ENCODE results near the gene KLHL5. TPM values are rescaled to one million over a fixed set of nuclear protein-coding genes. Genes with fewer than 3 reads are reported as not detected.
A peak's percentile ranks its signal among the peaks of the same experiment; 100 is the strongest.

The KLHL5 gene
- total RNA-seq, 2 experiments from 2014 or later: 16.6 to 17.0 TPM

GRCh38 chr4:39063430-39063829 is 1.4 kb downstream of the KLHL5 start:
- H3K9me3 Mint-ChIP-seq (ENCODE audit: insufficient read depth): no peaks in the 10 kb centered on the region
- POLR2A ChIA-PET: no interaction called here
- no peak overlapping the region for H3K27ac Mint-ChIP-seq
- no peak overlapping the region for H3K4me3 Mint-ChIP-seq
- CTCF ChIA-PET: no interaction called here
- ATAC-seq (no peak), DNase-seq (no peak)
- H3K4me1 Mint-ChIP-seq (ENCODE audit: low read depth): no peaks in the 10 kb centered on the region
- H3K27me3 Mint-ChIP-seq (ENCODE audit: low read depth): no peaks in the 10 kb centered on the region
- H3K36me3 Mint-ChIP-seq (ENCODE audit: low read depth): peaks cover 3% of the 10 kb centered on the region

GRCh38 chr4:39066371-39066770 is 4.3 kb downstream of the KLHL5 start:
- ChIA-PET CTCF (no interaction called here), POLR2A (no interaction called here)
- Mint-ChIP-seq H3K9me3 (ENCODE audit: insufficient read depth) (no peaks in the 10 kb centered on the region), H3K27me3 (ENCODE audit: low read depth) (no peaks in the 10 kb centered on the region), H3K36me3 (ENCODE audit: low read depth) (peaks cover 3% of the 10 kb centered on the region), H3K4me3 (no peak overlapping the region), H3K27ac (no peak overlapping the region), H3K4me1 (ENCODE audit: low read depth) (no peaks in the 10 kb centered on the region)
- DNase-seq (no peak), ATAC-seq (no peak)

GRCh38 chr4:39067031-39067430 is 5.0 kb downstream of the KLHL5 start:
- DNase-seq (no peak), ATAC-seq (no peak)
- no peaks in the 10 kb centered on the region for H3K4me1 Mint-ChIP-seq (ENCODE audit: low read depth)
- ChIA-PET CTCF (no interaction called here), POLR2A (no interaction called here)
- H3K36me3 Mint-ChIP-seq (ENCODE audit: low read depth): peaks cover 3% of the 10 kb centered on the region
- no peaks in the 10 kb centered on the region for H3K9me3 Mint-ChIP-seq (ENCODE audit: insufficient read depth)
- no peaks in the 10 kb centered on the region for H3K27me3 Mint-ChIP-seq (ENCODE audit: low read depth)
- H3K27ac Mint-ChIP-seq: no peak overlapping the region
- no peak overlapping the region for H3K4me3 Mint-ChIP-seq

GRCh38 chr4:39067451-39067850 is 5.4 kb downstream of the KLHL5 start:
- ATAC-seq (no peak), DNase-seq (no peak)
- H3K9me3 Mint-ChIP-seq (ENCODE audit: insufficient read depth): no peaks in the 10 kb centered on the region
- POLR2A ChIA-PET: no interaction called here
- CTCF ChIA-PET: no interaction called here
- no peak overlapping the region for H3K27ac Mint-ChIP-seq
- H3K27me3 Mint-ChIP-seq (ENCODE audit: low read depth): no peaks in the 10 kb centered on the region
- H3K36me3 Mint-ChIP-seq (ENCODE audit: low read depth): peaks cover 3% of the 10 kb centered on the region
- H3K4me1 Mint-ChIP-seq (ENCODE audit: low read depth): no peaks in the 10 kb centered on the region
- H3K4me3 Mint-ChIP-seq: no peak overlapping the region

- CTCF ChIA-PET: interaction anchor here (1.0 kb wide), 1 partner anchor 286 kb away, joined by 3 read pairs; the partner anchor contains the start of gene TLR10
- no peak for ATAC-seq
- Mint-ChIP-seq H3K27ac (no peak overlapping the region), H3K36me3 (ENCODE audit: low read depth) (peaks cover 3% of the 10 kb centered on the region), H3K4me1 (ENCODE audit: low read depth) (no peaks in the 10 kb centered on the region), H3K9me3 (ENCODE audit: insufficient read depth) (no peaks in the 10 kb centered on the region), H3K4me3 (no peak overlapping the region), H3K27me3 (ENCODE audit: low read depth) (no peaks in the 10 kb centered on the region)
- no peak for DNase-seq
- POLR2A ChIA-PET: interaction anchor here (0.6 kb wide), 1 partner anchor 1170 kb away, joined by 3 read pairs; no protein-coding TSS in a partner anchor
Observed at GRCh38 chr4:39068907-39069306, 6.9 kb downstream of the KLHL5 start.

GRCh38 chr4:39078829-39079228 is 16.8 kb downstream of the KLHL5 start:
- CTCF ChIA-PET: no interaction called here

GRCh38 chr4:39083164-39083563 is 21.1 kb downstream of the KLHL5 start:
- peaks cover 12% of the 10 kb centered on the region for H3K4me1 Mint-ChIP-seq (ENCODE audit: low read depth)
- ATAC-seq (no peak), DNase-seq (no peak)
- peaks cover 24% of the 10 kb centered on the region for H3K36me3 Mint-ChIP-seq (ENCODE audit: low read depth)
- H3K4me3 Mint-ChIP-seq: no peak overlapping the region
- no peak overlapping the region for H3K27ac Mint-ChIP-seq
- ChIA-PET CTCF (interaction anchor here (0.9 kb wide), 1 partner anchor 16 kb away, joined by 3 read pairs; no protein-coding TSS in a partner anchor), POLR2A (no interaction called here)
- no peaks in the 10 kb centered on the region for H3K9me3 Mint-ChIP-seq (ENCODE audit: insufficient read depth)
- no peaks in the 10 kb centered on the region for H3K27me3 Mint-ChIP-seq (ENCODE audit: low read depth)

More at GRCh38 chr4:39078829-39079228, 16.8 kb downstream of the KLHL5 start:
- Mint-ChIP-seq H3K36me3 (ENCODE audit: low read depth) (peaks cover 29% of the 10 kb centered on the region), H3K4me1 (ENCODE audit: low read depth) (no peaks in the 10 kb centered on the region), H3K27ac (no peak overlapping the region), H3K27me3 (ENCODE audit: low read depth) (no peaks in the 10 kb centered on the region), H3K4me3 (no peak overlapping the region), H3K9me3 (ENCODE audit: insufficient read depth) (no peaks in the 10 kb centered on the region)
- DNase-seq: no peak
- POLR2A ChIA-PET: no interaction called here
- ATAC-seq: no peak

GRCh38 chr4:39085891-39086290 is 23.9 kb downstream of the KLHL5 start:
- no peaks in the 10 kb centered on the region for H3K27me3 Mint-ChIP-seq (ENCODE audit: low read depth)
- peaks cover 15% of the 10 kb centered on the region for H3K4me1 Mint-ChIP-seq (ENCODE audit: low read depth)
- H3K4me3 Mint-ChIP-seq: no peak overlapping the region
- peak; percentile 29 for DNase-seq
- no peak for ATAC-seq
- H3K27ac Mint-ChIP-seq: no peak overlapping the region
- ChIA-PET CTCF (no interaction called here), POLR2A (no interaction called here)
- peaks cover 18% of the 10 kb centered on the region for H3K36me3 Mint-ChIP-seq (ENCODE audit: low read depth)
- H3K9me3 Mint-ChIP-seq (ENCODE audit: insufficient read depth): no peaks in the 10 kb centered on the region

GRCh38 chr4:39096847-39097246 is 34.8 kb downstream of the KLHL5 start:
- H3K27ac Mint-ChIP-seq: no peak overlapping the region
- ATAC-seq (no peak), DNase-seq (no peak)
- CTCF ChIA-PET: interaction anchor here (0.8 kb wide), 1 partner anchor 39 kb away, joined by 3 read pairs; no protein-coding TSS in a partner anchor
- H3K4me1 Mint-ChIP-seq (ENCODE audit: low read depth): no peaks in the 10 kb centered on the region
- H3K36me3 Mint-ChIP-seq (ENCODE audit: low read depth): peaks cover 8% of the 10 kb centered on the region
- no peaks in the 10 kb centered on the region for H3K27me3 Mint-ChIP-seq (ENCODE audit: low read depth)
- POLR2A ChIA-PET: no interaction called here
- no peak overlapping the region for H3K4me3 Mint-ChIP-seq
- no peaks in the 10 kb centered on the region for H3K9me3 Mint-ChIP-seq (ENCODE audit: insufficient read depth)

GRCh38 chr4:39097290-39097689 is 35.3 kb downstream of the KLHL5 start:
- Mint-ChIP-seq H3K4me1 (ENCODE audit: low read depth) (no peaks in the 10 kb centered on the region), H3K27me3 (ENCODE audit: low read depth) (no peaks in the 10 kb centered on the region), H3K36me3 (ENCODE audit: low read depth) (peaks cover 8% of the 10 kb centered on the region), H3K4me3 (no peak overlapping the region), H3K9me3 (ENCODE audit: insufficient read depth) (no peaks in the 10 kb centered on the region), H3K27ac (no peak overlapping the region)
- no peak for DNase-seq
- ChIA-PET POLR2A (no interaction called here), CTCF (interaction anchor here (0.7 to 0.8 kb wide), 2 partner anchors 38 to 577 kb away, joined by 3 read pairs; no protein-coding TSS in a partner anchor)
- ATAC-seq: no peak

- Mint-ChIP-seq H3K27ac (no peak overlapping the region), H3K4me1 (ENCODE audit: low read depth) (no peaks in the 10 kb centered on the region), H3K36me3 (ENCODE audit: low read depth) (peaks cover 11% of the 10 kb centered on the region), H3K4me3 (no peak overlapping the region), H3K9me3 (ENCODE audit: insufficient read depth) (no peaks in the 10 kb centered on the region), H3K27me3 (ENCODE audit: low read depth) (no peaks in the 10 kb centered on the region)
- ChIA-PET POLR2A (no interaction called here), CTCF (no interaction called here)
- no peak for DNase-seq
- no peak for ATAC-seq
Observed at GRCh38 chr4:39102297-39102696, 40.3 kb downstream of the KLHL5 start.

GRCh38 chr4:39103291-39103690 is 41.3 kb downstream of the KLHL5 start:
- ChIA-PET POLR2A (no interaction called here), CTCF (interaction anchor here (1.7 kb wide), 1 partner anchor 32 kb away, joined by 5 read pairs; no protein-coding TSS in a partner anchor)
- H3K4me1 Mint-ChIP-seq (ENCODE audit: low read depth): no peaks in the 10 kb centered on the region
- H3K36me3 Mint-ChIP-seq (ENCODE audit: low read depth): peaks cover 15% of the 10 kb centered on the region
- H3K9me3 Mint-ChIP-seq (ENCODE audit: insufficient read depth): no peaks in the 10 kb centered on the region
- no peak for DNase-seq
- H3K27me3 Mint-ChIP-seq (ENCODE audit: low read depth): no peaks in the 10 kb centered on the region
- H3K27ac Mint-ChIP-seq: no peak overlapping the region
- H3K4me3 Mint-ChIP-seq: no peak overlapping the region
- no peak for ATAC-seq

GRCh38 chr4:39104255-39104654 is 42.2 kb downstream of the KLHL5 start:
- Mint-ChIP-seq H3K4me1 (ENCODE audit: low read depth) (no peaks in the 10 kb centered on the region), H3K27me3 (ENCODE audit: low read depth) (no peaks in the 10 kb centered on the region), H3K27ac (no peak overlapping the region), H3K4me3 (no peak overlapping the region), H3K9me3 (ENCODE audit: insufficient read depth) (no peaks in the 10 kb centered on the region), H3K36me3 (ENCODE audit: low read depth) (peaks cover 15% of the 10 kb centered on the region)
- DNase-seq: no peak
- ATAC-seq: no peak
- POLR2A ChIA-PET: no interaction called here
- CTCF ChIA-PET: interaction anchor here (1.0 to 1.7 kb wide), 2 partner anchors 31 to 201 kb away, joined by 3 to 5 read pairs; no protein-coding TSS in a partner anchor

Measured in activated CD8-positive, alpha-beta T cell treated with anti-CD3 and anti-CD28 coated beads, Interleukin-2, amount 10 ng/mL, durations not matched to agents 7 days and 5 days (primary cell).